GM18511 (cell line): Measurements from ENCODE around the gene KMT2B.

ENCODE experiments used
- ATAC-seq: cut with Tn5 transposase; IDR thresholded peaks from one replicate; pipeline ENCODE4 v1.9.1; 2021; ENCODE audit warnings: mild to moderate bottlenecking, moderate library complexity; ENCODE audit not compliant: unreplicated experiment

The KMT2B gene

DNA sequence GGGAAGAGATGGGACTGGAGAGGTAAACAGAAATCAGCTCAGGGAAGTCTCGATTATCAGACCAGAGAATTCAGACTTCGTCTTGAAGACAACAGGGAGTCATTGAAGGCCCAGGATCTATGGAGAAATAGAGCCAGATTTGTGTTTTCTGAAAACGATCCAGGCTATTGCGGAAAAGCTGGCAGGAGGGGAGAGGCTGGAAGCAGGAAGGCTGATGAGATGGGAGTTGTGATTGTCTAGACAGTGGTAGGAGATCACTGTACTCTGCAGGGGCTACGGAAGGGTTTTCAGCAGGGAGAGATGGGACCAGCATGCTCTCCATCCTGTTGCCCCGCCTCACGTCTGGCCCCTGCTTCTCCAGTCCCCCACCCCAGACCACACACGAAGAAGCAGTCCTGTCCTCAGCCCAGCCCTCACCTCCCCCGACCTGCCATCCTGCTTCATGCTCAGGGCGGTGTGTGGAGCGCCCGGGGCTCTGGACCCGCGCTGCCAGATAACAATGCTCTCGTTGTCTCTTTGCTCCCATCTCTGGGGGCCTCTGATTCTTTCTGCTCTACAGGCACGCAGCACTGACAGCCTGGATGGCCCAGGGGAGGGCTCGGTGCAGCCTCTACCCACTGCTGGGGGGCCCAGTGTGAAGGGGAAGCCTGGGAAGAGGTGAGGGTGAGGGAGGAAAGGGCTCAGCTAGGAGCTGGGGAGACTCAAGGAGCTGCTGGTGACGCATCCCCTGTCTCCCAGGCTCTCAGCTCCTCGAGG, 59.5 kb downstream of the KMT2B start:
- ATAC-seq: no peak

DNA sequence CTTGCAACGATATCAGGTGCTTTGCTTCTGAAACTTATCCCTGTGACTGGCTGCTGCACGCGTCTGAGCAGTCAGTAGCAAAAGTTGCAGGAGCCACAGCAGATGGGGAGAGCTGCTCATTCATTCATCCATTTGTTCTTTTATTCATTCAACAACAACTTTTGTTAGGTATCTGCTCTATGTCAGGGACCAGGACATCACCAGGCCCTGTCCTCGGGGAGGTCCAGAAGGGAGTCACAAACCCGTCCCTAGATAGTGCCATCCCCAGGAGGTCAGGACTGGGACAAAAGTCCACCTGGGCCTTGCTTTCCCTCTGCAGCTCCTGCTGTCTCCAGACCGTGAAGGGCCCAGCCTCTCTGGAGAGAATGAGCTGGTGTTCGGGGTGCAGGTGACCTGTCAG, 60.2 kb downstream of the KMT2B start:
- ATAC-seq: no peak

DNA sequence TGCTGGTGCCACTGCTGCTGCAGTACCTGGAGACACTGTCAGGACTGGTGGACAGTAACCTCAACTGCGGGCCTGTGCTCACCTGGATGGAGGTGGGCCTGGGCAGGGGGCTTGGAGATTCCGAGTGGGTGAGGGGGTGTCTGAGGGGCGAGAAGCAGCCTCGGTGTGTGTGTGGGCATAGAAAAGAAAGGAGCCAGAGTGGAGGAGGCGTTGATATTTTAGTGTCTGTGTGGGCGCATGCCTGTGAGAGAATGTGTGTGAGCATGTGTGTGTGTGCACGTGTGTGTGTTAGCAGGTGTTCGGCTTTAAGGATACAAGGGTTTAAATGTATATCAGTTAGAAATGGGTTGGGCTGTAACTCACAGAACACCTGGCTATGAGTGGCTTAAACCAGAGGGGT, 61.2 kb downstream of the KMT2B start:
- ATAC-seq: no peak

DNA sequence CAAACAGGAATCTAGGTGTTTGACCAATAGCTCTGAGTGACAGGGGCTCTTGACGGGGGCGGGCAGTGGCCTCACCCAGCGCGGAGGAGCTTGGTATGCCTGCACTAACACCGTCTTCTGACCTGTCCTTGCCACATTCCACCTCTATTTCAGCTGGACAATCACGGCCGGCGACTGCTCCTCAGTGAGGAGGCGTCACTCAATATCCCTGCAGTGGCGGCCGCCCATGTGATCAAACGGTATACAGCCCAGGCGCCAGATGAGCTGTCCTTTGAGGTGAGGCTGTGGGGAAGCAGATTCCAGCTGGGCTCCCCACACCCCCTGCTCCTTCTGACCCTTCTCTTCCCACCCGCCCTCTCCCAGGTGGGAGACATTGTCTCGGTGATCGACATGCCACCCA, 62.3 kb downstream of the KMT2B start:
- no peak for ATAC-seq

DNA sequence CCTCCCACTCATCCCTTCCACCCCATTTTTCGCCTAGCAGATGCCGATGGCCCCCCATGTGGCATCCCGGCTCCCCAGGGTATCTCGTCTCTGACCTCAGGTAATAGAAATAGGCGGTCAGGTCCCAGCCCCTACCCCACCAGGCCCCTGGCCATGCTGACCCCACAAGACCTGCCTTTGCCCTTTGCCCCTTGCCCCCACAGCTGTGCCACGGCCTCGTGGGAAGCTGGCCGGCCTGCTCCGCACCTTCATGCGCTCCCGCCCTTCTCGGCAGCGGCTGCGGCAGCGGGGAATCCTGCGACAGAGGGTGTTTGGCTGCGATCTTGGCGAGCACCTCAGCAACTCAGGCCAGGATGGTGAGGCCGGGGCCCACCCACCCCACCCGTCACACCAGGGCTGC, 62.9 kb downstream of the KMT2B start:
- ATAC-seq: no peak

DNA sequence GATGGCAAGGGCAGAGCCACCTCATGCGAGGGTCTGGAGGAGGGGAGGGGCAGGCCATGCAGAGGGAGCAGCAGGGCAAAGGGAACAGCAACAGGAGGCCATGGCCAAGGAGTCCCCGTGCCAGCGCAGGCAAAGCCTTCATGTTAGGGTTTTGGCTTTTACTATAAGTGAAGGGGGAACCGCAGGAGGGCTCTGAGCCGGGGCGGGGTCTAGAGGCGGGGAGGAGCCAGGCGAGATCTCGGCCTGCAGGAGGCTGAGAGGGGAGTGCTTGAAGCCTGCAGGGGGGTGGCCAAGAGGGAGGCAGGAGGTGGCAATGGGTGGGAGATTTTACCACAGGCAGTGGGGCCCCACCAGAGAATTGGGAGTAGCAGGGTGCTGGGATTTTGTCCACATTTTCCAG, 63.8 kb downstream of the KMT2B start:
- no peak for ATAC-seq

DNA sequence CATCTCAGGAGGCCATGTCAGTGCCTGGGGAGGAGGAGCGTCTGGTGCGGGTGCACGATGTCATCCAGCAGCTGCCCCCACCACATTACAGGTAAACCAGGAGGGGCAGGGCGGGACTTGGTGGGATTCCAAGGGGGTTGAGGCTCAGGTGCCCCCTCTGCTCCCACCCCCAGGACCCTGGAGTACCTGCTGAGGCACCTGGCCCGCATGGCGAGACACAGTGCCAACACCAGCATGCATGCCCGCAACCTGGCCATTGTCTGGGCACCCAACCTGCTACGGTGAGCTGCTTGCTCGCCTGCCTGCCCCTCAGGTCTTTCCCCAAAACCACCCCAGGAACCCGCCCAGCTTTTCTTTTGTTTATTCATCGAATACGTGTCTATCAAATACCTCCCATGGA, 64.8 kb downstream of the KMT2B start:
- ATAC-seq: no peak

DNA sequence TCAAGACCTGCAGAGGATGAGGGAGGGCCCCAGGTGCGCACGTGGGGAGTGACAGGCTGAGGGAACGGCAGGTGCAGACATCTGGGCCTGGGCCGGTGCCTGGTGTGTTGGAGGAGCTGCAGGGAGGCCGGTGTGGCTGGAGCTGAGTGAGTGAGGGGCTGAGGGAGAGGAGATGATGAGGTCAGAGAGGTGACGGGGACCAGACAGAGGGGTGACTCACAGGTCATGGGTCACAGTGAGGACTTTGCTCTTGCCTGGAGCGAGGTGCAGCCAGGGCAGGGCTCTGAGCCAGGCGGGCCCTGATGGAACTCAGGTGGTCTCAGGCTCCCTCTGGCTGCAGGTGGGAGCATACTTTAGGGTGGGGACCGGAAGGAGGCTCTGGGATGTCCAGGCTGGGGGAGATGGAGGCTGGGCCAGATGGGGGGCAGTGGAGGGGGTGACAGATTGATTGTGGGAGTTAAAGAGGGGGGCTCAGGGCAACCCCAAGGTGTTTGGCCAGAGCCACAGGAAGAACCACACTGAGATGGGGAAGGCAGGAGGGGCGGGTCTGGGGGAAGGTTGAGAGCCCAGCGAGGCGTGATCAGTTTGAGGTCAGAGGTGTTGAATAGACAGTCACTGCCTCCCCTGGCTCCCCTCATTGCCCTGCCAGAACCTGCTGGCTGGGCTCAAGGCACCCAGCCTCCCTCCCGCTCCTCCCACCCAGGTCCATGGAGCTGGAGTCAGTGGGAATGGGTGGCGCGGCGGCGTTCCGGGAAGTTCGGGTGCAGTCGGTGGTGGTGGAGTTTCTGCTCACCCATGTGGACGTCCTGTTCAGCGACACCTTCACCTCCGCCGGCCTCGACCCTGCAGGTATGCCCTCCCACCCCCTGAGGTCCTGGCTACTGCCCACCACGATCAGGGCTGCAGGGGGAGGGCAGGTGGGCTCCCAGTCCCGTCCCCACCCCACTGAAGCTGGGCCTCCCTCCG, 65.9 kb downstream of the KMT2B start:
- ATAC-seq: no peak

DNA sequence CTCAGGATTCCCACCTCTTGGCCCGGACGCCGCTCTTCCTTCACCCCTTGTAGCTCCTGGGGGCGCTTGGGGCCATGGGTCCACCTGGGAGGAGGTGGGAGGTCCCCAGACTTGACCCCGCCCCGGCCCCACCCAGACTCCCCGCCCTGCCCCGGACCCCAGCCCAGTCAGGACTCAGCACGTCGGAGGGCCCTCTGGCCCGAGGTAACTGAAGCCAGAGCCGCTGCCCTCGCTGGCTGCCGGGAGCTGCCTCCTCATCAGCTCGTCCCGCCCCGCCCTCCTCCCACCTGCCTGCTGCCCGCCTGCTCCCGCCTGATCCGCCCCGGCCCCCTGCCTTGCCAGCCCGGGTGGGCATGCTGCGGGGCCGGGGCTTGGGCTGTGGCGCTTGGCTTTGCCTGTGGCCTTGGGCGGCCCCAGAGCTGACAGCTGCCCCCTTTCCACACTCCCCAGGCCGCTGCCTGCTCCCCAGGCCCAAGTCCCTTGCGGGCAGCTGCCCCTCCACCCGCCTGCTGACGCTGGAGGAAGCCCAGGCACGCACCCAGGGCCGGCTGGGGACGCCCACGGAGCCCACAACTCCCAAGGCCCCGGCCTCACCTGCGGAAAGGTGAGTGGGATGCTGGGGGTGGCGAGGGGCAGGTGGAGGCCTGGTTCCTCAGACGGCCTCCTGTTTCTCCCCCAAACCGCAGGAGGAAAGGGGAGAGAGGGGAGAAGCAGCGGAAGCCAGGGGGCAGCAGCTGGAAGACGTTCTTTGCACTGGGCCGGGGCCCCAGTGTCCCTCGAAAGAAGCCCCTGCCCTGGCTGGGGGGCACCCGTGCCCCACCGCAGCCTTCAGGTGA, 66.9 kb downstream of the KMT2B start:
- no peak for ATAC-seq

DNA sequence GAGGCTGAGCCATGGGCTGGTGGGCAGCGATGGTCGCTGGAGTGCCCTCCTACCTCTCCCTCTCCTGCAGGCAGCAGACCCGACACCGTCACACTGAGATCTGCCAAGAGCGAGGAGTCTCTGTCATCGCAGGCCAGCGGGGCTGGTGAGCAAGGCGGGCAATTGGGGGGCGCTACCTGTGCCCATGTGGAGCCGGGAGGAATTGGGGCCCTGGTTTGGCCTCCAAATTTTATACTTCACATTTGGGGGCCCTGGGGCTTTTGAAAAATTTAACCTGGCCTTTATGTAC, 67.5 kb downstream of the KMT2B start:
- no peak for ATAC-seq

DNA sequence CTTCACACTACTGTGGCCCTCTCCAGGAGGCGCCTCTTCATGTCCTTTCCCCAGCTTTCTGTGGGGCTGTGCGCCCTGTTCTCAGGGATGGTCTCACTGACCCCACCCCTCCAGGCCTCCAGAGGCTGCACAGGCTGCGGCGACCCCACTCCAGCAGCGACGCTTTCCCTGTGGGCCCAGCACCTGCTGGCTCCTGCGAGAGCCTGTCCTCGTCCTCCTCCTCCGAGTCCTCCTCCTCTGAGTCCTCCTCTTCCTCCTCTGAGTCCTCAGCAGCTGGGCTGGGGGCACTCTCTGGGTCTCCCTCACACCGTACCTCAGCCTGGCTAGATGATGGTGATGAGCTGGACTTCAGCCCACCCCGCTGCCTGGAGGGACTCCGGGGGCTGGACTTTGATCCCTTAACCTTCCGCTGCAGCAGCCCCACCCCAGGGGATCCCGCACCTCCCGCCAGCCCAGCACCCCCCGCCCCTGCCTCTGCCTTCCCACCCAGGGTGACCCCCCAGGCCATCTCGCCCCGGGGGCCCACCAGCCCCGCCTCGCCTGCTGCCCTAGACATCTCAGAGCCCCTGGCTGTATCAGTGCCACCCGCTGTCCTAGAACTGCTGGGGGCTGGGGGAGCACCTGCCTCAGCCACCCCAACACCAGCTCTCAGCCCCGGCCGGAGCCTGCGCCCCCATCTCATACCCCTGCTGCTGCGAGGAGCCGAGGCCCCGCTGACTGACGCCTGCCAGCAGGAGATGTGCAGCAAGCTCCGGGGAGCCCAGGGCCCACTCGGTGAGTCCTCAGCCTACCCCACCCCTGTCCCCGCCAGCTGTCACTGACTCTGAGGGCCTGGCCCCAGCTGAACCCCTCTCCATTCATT, 68.7 kb downstream of the KMT2B start:
- no peak for ATAC-seq

DNA sequence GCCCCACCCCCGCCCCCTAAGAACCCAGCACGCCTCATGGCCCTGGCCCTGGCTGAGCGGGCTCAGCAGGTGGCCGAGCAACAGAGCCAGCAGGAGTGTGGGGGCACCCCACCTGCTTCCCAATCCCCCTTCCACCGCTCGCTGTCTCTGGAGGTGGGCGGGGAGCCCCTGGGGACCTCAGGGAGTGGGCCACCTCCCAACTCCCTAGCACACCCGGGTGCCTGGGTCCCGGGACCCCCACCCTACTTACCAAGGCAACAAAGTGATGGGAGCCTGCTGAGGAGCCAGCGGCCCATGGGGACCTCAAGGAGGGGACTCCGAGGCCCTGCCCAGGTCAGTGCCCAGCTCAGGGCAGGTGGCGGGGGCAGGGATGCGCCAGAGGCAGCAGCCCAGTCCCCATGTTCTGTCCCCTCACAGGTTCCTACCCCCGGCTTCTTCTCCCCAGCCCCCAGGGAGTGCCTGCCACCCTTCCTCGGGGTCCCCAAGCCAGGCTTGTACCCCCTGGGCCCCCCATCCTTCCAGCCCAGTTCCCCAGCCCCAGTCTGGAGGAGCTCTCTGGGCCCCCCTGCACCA, 69.5 kb downstream of the KMT2B start:
- no peak for ATAC-seq
